22Rv1 (cell line): Measurements from ENCODE around the gene SP140.

ENCODE experiments used
- ZFX ChIP-seq: fragments of 450-650 bp; IDR thresholded peaks from 2 replicates; pipeline ENCODE4 v1.6.1; 2017; ENCODE audit warnings: antibody characterized with exemption, borderline replicate concordance
- TF ChIP-seq, protein P1 (sequence below): fragments of 450-650 bp; IDR thresholded peaks from 2 replicates; pipeline ENCODE4 v1.5.1; 2017; ENCODE audit warnings: mild to moderate bottlenecking

DNA sequence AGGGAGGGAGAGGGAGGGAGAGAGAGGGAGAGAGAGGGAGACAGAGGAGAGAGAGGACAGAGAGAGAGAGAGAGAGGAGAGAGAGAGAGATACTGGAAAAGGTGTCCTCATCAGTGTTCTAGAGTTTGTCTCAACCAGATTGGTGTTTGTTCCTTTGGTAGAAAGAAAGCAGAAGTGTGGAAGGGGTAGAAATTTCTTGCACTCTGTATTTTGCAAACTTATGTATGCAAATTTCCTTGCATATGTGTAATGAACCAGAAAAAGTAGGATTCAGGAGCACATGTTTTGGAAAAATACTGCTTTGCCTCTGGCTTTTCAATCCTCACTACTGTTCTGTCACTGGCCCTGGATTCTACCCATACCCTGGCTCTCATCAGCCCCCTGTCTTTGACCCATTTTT, 1.1 kb upstream of the SP140 start:
- TF ChIP-seq, protein P1, sequence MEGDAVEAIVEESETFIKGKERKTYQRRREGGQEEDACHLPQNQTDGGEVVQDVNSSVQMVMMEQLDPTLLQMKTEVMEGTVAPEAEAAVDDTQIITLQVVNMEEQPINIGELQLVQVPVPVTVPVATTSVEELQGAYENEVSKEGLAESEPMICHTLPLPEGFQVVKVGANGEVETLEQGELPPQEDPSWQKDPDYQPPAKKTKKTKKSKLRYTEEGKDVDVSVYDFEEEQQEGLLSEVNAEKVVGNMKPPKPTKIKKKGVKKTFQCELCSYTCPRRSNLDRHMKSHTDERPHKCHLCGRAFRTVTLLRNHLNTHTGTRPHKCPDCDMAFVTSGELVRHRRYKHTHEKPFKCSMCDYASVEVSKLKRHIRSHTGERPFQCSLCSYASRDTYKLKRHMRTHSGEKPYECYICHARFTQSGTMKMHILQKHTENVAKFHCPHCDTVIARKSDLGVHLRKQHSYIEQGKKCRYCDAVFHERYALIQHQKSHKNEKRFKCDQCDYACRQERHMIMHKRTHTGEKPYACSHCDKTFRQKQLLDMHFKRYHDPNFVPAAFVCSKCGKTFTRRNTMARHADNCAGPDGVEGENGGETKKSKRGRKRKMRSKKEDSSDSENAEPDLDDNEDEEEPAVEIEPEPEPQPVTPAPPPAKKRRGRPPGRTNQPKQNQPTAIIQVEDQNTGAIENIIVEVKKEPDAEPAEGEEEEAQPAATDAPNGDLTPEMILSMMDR, result no peak
- TF ChIP-seq ZFX, result no peak
